ENCODE data around the gene TUG1.

DNA sequence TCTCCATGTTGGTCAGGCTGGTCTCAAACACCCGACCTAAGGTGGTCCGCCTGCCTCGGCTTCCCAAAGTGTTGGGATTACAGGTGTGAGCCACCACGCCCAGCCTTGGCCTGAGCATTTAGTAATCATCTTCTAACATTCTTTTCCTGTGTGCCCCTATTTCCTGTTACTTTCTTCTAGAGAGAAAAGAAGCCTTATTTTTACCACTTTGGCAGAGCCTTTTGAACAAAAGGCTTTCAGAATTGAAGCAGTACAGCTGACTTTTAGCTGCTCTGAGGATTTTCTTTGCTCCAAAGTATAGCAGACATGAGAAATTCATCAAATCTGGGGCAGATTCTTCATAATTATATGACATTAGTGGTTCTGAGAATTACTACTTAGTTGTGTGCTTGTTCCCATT is 13.9 kb upstream of the TUG1 start:
- TF ChIP-seq POLR2AphosphoS5 (IDR thresholded peaks at IDR 0.05; ENCODE audit: borderline replicate concordance, low read depth, low read length): no peak
- TF ChIP-seq EZH2 (IDR thresholded peaks at IDR 0.05): no peak
- no peak for TF ChIP-seq FOXP2 (optimal IDR thresholded peaks at IDR 0.05; ENCODE audit: control extremely low read depth, extremely low read length, insufficient read depth)

Measured in SK-N-MC (cell line).